HUES64 (cell line): ENCODE data around the gene POLR2B.

Experiments
- H3K27ac ChIP-seq: 2 replicates; pipeline ENCODE4 v1.7.0; 2013; ENCODE audit warnings: low read depth, low read length, inconsistent platforms
- H3K27me3 ChIP-seq: 2 replicates; pipeline ENCODE4 v1.6.1; 2013; ENCODE audit warnings: mild to moderate bottlenecking, low read length; ENCODE audit not compliant: insufficient read depth
- H3K36me3 ChIP-seq: 2 replicates; pipeline ENCODE4 v1.6.1; 2013; ENCODE audit warnings: mild to moderate bottlenecking, low read length; ENCODE audit not compliant: insufficient read depth
- H3K4me1 ChIP-seq: 2 replicates; pipeline ENCODE4 v1.6.1; 2013; ENCODE audit warnings: mild to moderate bottlenecking, low read length, moderate library complexity; ENCODE audit not compliant: insufficient read depth
- H3K4me3 ChIP-seq: 2 replicates; pipeline ENCODE4 v1.5.1; 2013; ENCODE audit warnings: mild to moderate bottlenecking, low read length, moderate library complexity
- H3K9ac ChIP-seq: 2 replicates; pipeline ENCODE4 v1.6.1; 2013; ENCODE audit warnings: mild to moderate bottlenecking, low read depth, low read length
- H3K9me3 ChIP-seq: 2 replicates; pipeline ENCODE4 v1.6.1; 2013; ENCODE audit warnings: low read depth, low read length; ENCODE audit not compliant: insufficient read depth
- WGBS: fragments of 150-250, 120-280 bp; methylation state at CpG from one replicate; pipeline ENCODE4 v1.1.7; 2013; ENCODE audit warnings: missing lambda C conversion rate; 5-methylcytosine and 5-hydroxymethylcytosine counted together

POLR2B gene

DNA sequence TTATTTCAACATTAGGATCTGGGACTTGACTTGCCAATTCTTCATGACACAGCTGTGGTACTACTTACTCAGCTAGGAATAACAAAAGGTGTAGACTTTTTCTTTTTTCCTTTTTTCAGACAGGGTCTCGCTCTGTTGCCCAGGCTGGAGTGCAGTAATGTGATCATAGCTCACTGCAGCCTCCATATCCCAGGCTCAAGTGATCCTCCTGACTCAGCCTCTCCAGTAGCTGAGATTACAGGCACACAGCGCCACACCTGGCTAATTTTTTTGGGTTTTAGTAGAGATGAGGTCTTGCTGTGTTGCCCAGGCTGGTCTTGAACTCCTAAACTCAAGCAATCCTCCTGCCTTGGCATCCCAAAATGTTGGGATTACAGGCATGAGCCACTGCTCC, 17.6 kb upstream of the POLR2B start:
- no peaks in the 10 kb centered on the region for H3K4me1 ChIP-seq
- H3K9ac ChIP-seq: no peak overlapping the region
- 90% methylated on average over 2 of the region's 2 CpGs for WGBS
- H3K27ac ChIP-seq: no peak overlapping the region
- H3K27me3 ChIP-seq: no peaks in the 10 kb centered on the region
- H3K4me3 ChIP-seq: no peak overlapping the region
- no peaks in the 10 kb centered on the region for H3K9me3 ChIP-seq
- H3K36me3 ChIP-seq: peaks cover 50% of the 10 kb centered on the region

DNA sequence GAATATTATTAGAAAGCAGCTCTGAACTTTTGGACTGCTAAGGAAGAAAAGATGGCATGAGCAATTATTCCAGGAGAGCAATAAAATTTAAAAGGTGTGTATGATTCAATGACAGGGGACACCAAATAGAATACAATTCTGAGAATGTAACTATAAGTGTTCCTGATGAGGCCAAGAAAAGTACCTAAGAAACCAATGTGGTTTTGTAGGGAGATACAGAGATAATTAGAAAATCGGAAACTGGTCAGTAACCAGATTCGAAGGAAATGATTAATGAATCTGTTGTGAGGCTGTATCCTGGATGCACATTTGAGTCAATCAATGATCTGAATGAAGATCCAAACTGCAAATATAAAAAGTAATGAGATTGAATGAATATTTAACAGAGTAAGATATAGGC, 7.3 kb upstream of the POLR2B start:
- Histone ChIP-seq H3K9ac (no peak overlapping the region), H3K27ac (no peak overlapping the region), H3K27me3 (no peaks in the 10 kb centered on the region), H3K36me3 (peaks cover 76% of the 10 kb centered on the region), H3K4me1 (no peaks in the 10 kb centered on the region), H3K4me3 (no peak overlapping the region), H3K9me3 (no peaks in the 10 kb centered on the region)
- 92% methylated on average over 2 of the region's 2 CpGs for WGBS

GRCh38 chr4:56972389-56972788, 6.3 kb upstream of the POLR2B start:
- H3K36me3 ChIP-seq: peaks cover 66% of the 10 kb centered on the region
- no peak overlapping the region for H3K9ac ChIP-seq
- H3K4me1 ChIP-seq: no peaks in the 10 kb centered on the region
- no peaks in the 10 kb centered on the region for H3K9me3 ChIP-seq
- H3K27ac ChIP-seq: no peak overlapping the region
- no peak overlapping the region for H3K4me3 ChIP-seq
- no peaks in the 10 kb centered on the region for H3K27me3 ChIP-seq
- 94% methylated on average over 1 of the region's 2 CpGs for WGBS

DNA sequence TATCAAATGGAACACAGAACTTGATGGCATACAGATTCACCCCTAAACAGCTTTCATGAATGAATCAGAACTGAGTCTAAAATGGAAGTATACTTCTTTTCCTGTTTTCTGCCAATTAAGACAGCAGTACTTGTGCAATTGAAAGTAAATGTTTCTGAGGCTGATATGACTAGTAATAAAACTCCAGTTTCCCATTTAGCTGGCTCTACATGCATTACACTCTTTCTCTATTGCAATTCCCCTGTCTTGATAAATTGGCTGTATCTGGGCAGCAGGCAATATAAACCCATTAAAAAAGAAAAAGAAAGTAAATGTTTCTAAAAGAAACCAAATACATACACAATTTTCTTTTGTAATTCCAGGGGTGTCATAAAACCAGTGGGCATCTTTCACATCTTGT, 5.9 kb upstream of the POLR2B start:
- H3K4me1 ChIP-seq: no peaks in the 10 kb centered on the region
- H3K36me3 ChIP-seq: peaks cover 63% of the 10 kb centered on the region
- H3K9ac ChIP-seq: no peak overlapping the region
- H3K4me3 ChIP-seq: no peak overlapping the region
- no peaks in the 10 kb centered on the region for H3K9me3 ChIP-seq
- no peak overlapping the region for H3K27ac ChIP-seq
- H3K27me3 ChIP-seq: no peaks in the 10 kb centered on the region

DNA sequence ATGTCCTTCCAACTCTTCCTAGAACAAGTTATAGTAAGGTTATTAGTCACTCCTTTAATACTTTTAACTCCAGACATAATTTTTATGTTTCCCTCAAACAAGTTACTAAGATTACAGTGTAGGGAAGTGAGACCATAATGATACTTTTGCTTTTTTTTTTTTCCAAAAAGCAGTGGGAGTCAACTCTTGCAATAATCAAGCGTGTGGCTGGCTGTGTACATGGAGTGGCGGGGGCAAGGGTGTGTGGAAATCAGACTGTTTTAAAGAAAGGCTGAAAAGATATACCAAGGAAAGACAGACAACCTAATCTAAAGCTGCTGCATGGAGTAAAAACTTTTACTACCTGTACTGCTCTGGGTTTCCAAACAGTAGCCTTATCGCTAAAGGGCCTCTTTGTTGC, 5.4 kb upstream of the POLR2B start:
- H3K36me3 ChIP-seq: peaks cover 58% of the 10 kb centered on the region

DNA sequence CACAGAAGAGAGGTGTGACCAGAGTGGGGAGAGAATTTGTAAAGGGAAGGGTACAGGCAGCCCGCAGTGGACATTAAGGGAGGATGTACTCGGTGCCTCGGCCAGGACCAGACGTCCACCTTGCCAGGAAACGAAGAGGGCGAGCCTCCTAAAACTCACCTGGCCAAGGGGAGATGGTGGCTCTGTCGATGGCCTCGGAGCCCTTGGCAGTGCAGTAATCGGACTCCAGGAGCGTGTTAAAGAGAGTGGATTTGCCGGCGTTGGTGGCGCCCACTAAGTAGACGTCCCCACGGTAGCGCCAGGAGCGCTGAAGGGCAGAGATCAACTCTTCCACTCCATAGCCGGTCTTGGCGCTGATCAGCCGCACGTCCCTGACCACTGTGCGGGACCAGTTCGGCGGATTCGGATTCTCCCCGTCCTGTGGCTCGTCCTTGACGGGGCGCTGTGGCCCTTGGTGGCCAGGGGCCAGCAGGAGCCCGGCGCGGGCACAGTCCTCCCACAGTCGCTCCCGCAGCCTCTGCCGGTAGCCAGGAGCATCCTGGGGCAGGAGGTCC, 2.3 kb upstream of the POLR2B start:
- Histone ChIP-seq H3K4me1 (no peaks in the 10 kb centered on the region), H3K27me3 (no peaks in the 10 kb centered on the region), H3K27ac (no peak overlapping the region), H3K9ac (peak overlapping the region; percentile 81), H3K36me3 (peaks cover 29% of the 10 kb centered on the region), H3K4me3 (peak overlapping the region; percentile 73), H3K9me3 (no peaks in the 10 kb centered on the region)
- 5% methylated on average over 35 of the region's 35 CpGs for WGBS

More for the DNA sequence above, 5.4 kb upstream of the POLR2B start:
- Histone ChIP-seq H3K9ac (no peak overlapping the region), H3K4me3 (no peak overlapping the region), H3K4me1 (no peaks in the 10 kb centered on the region), H3K27me3 (no peaks in the 10 kb centered on the region), H3K27ac (no peak overlapping the region), H3K9me3 (no peaks in the 10 kb centered on the region)
- WGBS: 91% methylated on average over 3 of the region's 3 CpGs

DNA sequence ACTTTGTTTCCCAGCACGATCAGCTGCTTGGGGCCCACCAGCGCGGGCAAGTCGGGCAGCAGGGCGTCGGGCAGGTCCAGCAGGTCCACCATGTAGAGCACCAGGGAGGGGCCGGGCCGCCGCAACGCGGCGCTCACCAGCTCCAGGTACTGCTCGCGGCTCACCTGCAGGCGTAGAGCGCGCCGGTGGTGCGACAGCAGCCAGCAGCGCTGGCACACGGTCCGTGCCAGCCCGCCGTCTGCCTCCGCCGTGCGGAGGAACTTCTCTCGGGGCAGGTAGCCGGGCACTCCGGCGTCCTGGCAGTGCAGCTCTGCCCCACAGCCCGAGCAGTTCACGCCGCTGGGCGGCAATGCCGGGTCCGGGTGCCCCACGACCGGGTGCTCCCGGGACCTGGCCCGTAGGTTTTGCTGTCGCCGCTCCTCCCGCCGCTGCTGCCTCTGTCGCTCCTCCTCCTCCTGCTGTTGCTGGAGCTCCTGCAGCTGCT, 1.8 kb upstream of the POLR2B start:
- WGBS: under 1% methylated on average over 46 of the region's 46 CpGs
- Histone ChIP-seq H3K4me3 (peak overlapping the region; percentile 73), H3K27ac (no peak overlapping the region), H3K9me3 (no peaks in the 10 kb centered on the region), H3K27me3 (no peaks in the 10 kb centered on the region), H3K36me3 (peaks cover 26% of the 10 kb centered on the region), H3K9ac (peak overlapping the region; percentile 81), H3K4me1 (no peaks in the 10 kb centered on the region)

DNA sequence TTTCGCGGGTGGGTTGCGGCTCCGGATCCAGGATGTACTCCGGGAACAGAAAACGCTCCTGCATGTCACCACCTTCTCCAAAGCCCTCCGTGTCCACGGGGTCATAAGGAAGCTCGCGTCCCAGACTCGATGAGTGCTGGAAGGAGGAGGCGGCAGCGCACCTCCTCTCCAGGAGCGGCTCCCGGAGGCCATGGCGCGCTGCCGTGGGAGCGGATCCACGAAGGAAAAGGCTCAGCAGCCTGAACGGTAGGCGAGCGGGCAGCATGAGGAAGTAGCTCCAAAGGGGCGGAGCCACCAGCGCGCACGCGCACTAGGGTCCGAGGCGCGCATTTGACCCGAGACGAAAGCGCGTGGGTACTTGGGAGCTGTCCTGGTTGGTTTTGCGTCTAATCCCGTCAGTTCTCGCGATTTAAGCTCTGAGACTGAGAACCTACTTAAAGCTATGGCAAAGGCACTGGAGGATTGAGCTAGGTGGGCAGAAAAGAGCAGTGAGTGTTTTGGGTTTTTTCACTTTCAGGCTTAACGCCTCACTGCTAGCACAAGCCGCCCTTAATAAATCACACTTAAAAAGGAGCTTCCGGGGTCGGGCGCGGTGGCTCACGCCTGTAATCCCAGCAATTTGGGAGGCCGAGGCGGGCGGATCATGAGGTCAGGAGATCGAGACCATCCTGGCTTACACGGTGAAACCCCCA, 1.2 kb upstream of the POLR2B start, which contains the start of gene NOA1:
Gene NOA1, minus strand, starts transcription at position 286 of the 692 bp plus-strand sequence. Its CDS starts 21 bp downstream, at position 265.
- peak within 1 kb of the TSS; percentile 87; the same call in 1 of the 2 replicates for H3K27ac ChIP-seq
- no peaks in the 10 kb centered on the region for H3K27me3 ChIP-seq
- WGBS: 3% methylated on average over 51 of the region's 51 CpGs
- peak within 1 kb of the TSS; percentile 73 for H3K4me3 ChIP-seq
- peak within 1 kb of the TSS; percentile 90 for H3K9ac ChIP-seq
- no peaks in the 10 kb centered on the region for H3K4me1 ChIP-seq
- no peaks in the 10 kb centered on the region for H3K9me3 ChIP-seq
- peaks cover 20% of the 10 kb centered on the region for H3K36me3 ChIP-seq

DNA sequence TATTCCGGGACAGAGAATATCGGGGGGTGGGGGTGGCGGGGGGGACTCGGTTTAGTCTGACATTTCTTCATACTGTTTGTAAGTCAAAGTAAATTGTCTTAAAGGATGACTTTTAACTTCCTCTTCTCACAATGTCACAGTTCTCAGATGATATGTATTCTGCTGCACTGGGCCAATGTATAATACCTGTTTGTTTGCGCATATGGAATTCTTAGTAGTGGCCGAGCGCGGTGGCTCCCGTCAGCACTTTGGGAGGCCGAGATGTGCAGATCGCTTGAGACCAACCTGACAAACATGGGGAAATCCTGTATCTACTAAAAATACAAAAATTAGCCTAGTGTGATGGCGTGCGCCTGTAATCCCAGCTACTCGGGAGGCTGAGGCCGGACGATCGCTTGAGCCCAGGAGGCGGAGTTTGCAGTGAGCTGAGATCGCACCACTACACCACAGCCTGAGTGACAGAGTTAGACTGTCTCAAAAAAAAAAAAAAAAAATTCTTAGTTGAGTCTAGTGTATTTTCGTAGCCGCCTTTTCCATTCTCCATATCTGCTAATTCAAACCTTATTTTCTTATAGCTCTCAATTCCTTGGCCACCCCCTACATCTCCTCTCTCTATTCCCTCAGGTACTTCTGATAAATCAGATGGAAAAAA, 851 bp downstream of the POLR2B start:
- Histone ChIP-seq H3K4me3 (peak overlapping the region; percentile 73), H3K27ac (no peak overlapping the region), H3K9ac (peak overlapping the region; percentile 90; the same call in 1 of the 2 replicates), H3K9me3 (no peaks in the 10 kb centered on the region), H3K27me3 (no peaks in the 10 kb centered on the region), H3K4me1 (no peaks in the 10 kb centered on the region), H3K36me3 (peaks cover under 1% of the 10 kb centered on the region; the same call in 1 of the 2 replicates)
- 15% methylated on average over 20 of the region's 21 CpGs for WGBS

DNA sequence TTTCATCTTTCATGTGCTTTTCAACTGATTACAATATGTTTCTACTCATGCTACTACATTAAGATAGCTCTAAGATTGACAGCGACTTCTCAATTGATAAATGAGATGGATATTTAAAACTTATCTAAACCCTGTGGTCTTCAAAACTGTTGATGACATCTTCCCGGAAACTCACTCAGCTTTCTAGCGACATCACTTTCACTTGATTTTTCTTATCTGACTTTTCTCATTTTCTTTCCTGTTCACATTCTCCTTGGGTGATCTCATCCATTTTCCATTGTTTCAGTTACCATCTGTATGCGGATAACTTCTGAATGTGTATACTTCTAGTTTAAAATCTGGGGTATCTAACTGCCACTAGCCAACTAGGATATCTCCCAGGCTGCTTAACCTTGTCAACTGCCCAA, 3.1 kb downstream of the POLR2B start:
- H3K9me3 ChIP-seq: no peaks in the 10 kb centered on the region
- no peak overlapping the region for H3K9ac ChIP-seq
- no peak overlapping the region for H3K4me3 ChIP-seq
- H3K27ac ChIP-seq: no peak overlapping the region
- 89% methylated on average over 3 of the region's 4 CpGs for WGBS
- peaks cover 13% of the 10 kb centered on the region for H3K36me3 ChIP-seq
- no peaks in the 10 kb centered on the region for H3K27me3 ChIP-seq
- no peaks in the 10 kb centered on the region for H3K4me1 ChIP-seq

DNA sequence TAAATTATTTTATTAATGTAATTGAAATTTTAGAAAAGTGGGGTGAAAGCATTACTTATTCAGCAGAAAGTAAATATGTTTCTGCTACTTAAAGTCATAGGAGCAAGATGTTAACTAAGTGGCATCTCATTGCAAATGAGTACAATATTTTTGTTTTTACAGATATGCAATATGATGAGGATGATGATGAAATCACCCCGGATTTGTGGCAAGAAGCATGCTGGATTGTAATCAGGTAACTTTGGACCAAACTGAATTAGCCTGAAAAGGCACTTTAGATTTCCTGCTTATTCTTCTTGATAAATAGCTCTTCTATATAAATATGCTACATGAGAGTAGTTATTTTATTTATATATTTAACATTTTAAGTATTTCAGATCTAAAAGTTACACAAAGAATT, 7.5 kb downstream of the POLR2B start:
- Histone ChIP-seq H3K4me3 (no peak overlapping the region), H3K9ac (no peak overlapping the region), H3K27me3 (no peaks in the 10 kb centered on the region), H3K9me3 (no peaks in the 10 kb centered on the region), H3K4me1 (no peaks in the 10 kb centered on the region), H3K27ac (no peak overlapping the region), H3K36me3 (peaks cover 57% of the 10 kb centered on the region)
- WGBS: 95% methylated on average over 1 of the region's 1 CpG
